GM21825 (cell line): ENCODE results near the gene KIF16B.
"Not testable (repeated sequence)": the region's sequence is repeated elsewhere in the genome, so short reads cannot be mapped to it uniquely, and the experiment has no call there.

Experiments used
- ATAC-seq: cut with Tn5 transposase; IDR thresholded peaks from one replicate; pipeline ENCODE4 v1.9.1; 2021; ENCODE audit warnings: mild to moderate bottlenecking, moderate library complexity; ENCODE audit not compliant: unreplicated experiment

KIF16B gene

DNA sequence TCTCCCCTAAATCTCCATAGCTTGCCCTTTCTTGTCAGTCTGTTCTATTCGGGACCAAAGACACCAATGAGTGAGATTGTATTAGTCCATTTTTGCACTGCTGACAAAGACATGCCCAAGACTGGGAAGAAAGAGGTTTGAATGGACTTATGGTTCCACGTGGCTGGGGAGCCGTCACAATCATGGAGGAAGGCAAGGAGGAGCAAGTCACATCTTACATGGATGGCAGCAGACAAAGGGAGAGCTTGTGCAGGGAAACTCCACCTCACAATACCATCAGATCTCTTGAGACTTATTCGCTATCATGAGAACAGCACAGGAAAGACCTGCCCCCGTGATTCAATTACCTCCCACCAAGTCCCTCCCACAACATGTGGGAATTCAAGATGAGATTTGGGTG lies 133.7 kb downstream of the KIF16B start:
- not testable (repeated sequence) for ATAC-seq

DNA sequence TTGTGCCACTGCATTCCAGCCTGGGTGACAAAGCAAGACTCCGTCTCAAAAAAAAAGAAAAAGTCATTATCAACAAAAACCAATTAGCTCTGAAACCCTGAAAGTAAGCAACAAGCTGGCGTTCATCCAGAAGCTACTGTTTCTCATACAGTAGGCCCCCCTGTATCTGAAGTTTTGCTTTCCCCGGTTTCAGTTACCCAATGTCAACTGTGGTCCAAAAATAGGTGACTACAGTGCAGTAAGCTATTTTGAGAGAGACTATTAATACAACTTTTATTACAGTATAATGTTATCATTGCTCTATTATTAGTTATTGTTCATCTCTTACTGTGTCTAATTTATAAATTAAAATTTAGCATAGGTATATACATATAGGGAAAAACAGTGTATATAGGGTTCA lies 135.1 kb downstream of the KIF16B start:
- ATAC-seq = no peak

DNA sequence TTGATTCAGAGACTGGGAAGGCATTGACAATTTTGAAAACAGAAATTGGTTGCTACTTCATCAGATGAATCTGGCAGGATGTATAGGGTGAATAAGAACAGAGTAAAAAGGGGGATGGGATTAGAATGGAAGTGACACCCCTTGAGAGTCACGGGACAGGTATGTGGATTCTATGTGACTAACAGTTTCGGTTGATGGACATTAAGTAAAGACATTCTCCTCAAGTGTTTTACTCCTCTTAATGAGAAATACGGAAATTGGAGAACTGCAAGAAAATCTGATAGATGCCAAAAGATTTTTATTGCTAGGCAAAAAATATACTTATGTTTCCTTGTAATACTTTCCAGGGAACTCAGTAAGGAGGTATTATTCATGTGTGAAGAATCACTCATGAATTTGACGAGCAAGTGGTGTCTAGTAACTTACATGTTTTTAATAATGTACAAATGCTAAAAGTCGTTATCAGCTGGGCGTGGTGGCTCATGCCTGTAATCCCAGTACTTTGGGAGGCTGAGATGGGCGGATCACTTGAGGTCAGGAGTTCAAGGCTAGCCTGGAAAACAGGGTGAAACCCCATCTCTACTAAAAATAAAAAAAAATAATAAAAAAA lies 135.8 kb downstream of the KIF16B start:
- no peak for ATAC-seq

DNA sequence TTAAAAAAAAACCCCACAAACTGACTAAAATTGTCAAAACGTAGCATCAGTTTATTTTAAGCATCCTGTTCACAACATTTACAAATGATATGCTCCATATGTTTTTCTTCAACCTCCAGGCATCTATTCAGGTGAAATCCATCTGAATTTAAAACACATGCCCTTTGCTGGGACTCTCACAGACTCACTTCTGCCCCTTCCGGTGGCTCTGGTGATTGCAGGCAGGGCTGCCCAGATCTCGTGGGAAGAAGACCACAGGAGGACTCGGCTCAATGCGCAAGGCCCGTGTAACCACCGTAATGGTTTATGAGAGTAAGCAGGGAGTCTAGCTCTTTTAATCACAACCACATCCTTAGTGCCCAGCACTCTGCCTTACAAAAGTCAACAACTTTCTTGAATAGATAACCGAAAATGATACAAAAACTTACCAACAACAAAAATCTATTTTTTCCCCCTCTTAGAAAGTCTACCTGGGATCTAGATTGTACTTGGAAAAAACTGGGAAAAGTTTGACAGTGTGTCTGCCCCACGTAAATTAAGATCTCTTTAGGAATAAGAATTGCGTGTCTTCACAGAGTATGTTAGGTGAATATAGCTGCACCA lies 139.1 kb downstream of the KIF16B start:
- ATAC-seq = no peak

DNA sequence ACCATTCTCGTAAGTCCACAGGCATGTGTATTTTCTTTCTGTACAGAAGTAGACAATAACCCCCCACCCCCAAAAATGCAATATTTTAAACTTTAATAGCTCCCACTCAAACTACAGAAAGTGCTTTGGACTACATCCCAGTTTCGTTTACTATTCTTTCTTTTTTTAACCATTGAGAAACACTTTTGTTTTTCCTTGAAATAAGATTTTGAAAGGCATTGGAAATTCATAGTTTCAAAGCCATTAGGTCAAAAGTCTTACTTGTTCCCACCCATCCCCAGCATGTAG lies 140.0 kb downstream of the KIF16B start:
- ATAC-seq = no peak

DNA sequence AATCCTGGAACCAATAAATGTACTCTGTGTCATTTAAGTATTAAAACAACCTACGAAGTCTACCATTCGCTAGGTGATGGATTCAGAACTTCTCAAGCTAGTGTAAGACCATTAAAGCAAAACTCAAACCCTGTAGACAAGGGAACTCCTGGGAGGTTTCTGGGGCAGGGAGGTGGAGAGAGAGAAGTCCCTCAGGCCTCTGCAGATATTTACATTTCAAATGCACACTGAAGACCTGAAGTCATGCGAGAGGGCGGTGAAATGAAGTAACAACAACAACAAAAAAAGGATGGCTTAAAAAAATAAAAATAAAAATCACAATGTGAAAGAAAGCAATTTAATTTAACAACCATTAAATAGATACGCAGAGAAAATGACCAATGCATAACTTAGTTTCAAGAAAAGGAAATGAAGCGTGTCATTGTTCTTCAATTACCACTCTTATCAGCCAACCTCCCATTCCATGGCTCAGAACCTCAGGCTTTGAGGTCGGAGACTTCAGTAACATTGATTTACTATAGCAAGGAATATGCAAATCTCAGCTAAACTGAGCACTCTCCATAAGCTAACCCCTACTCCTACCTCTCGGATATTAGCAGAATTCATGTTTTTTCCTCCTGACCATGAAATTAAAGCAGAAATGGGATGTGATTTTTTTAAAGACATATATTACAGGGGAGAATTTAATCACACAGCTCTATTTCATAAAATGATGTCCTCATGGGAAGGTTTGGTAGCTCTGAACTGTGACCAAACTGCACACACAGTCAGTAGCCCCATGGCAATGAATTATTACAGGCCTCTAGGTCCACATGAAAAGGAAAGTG lies 140.6 kb downstream of the KIF16B start:
- ATAC-seq = no peak

DNA sequence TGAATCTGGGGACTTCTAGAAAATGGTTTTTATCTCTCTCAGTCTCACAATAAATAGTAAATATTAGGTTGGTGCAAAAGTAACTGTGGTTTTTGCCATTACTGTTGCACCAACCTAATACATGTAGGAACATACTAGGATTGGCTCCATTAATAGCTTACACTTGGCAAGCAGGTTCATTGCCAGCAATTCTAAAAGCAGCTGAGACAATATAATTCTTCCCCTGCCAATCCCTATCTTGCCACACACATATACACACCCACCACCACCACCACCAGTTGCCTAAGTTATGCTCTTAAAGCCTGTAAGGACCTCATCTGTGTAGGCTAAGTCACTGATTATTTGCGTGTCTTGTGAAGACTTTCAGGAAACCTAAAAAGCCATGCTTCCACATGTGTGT lies 145.1 kb downstream of the KIF16B start:
- no peak for ATAC-seq

DNA sequence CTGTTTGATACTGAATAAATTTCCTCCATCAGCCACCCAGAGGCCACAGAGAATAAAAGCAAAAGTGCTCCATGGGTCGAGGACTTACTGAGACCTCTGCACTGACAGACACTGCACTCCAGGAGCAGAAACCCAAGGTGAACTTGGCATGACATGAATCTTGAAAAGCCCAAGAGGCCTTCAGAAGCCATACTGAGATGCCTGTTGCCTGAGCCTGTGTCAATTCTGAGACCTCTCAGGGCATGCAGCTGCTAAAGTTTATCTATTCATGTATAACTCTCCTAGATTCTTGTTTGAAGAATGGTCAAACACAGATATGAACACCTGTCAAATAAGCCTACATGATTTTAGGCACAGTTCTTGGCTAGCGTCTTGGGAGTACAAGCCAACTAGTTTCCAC lies 145.7 kb downstream of the KIF16B start:
- ATAC-seq = no peak

DNA sequence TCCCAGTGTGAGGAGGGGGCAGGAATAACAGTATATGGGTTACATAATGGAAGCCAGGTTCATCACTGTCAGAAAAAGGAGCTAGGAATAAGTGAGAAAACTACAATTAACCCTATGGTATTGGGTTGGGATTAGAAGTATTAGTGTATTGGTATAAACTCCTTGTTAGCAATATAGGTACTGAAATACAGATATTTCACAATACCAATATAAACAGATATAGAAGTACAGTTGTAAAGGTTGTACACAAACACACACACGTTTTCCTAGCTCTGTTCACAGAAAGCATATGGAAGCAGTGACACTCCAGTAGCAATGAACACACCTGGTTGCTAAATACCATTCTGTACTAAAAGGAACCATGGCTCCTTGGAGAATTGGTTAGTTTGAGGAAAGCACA lies 148.5 kb downstream of the KIF16B start:
- ATAC-seq = no peak

DNA sequence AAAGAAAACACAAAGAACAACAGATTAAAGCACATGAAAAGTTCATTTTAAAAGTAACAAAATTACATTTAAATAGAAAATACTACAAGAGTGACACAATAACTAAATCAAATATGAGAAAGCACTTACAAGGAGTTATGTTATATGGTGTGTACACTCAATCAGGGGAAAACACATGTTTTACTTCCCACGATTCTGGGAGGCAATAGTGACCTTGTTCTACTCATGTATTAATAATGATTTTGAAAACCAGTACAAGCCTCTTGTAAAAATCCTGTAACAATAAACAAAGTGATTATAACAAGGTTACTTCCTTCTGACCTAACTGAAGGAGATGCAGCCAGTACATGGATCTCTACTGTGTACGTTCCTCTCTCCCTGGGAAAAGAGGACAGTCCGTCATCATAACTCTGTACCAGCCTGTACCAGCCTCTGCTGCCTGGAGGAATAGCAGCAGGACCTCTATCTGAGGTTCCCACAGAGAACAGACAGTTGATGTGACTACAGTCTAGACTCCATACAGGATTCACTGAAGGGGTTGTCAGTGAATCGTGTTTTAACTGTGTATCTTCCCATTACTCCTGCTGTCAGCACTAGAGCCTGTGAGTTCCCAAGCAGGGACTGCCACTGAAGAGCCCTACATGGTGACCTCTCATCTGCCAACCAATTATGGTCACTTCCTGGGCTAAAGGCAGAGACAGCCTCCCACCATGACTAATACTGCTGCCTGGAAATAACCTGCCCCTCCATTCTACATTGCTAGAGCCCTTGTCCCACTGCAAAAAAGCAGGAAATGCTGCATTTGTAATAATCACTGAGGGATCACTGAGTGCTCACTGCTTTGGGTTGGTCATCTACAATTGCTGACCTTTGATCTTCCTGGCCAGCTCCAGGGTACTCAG lies 149.7 kb downstream of the KIF16B start:
- ATAC-seq = no peak

DNA sequence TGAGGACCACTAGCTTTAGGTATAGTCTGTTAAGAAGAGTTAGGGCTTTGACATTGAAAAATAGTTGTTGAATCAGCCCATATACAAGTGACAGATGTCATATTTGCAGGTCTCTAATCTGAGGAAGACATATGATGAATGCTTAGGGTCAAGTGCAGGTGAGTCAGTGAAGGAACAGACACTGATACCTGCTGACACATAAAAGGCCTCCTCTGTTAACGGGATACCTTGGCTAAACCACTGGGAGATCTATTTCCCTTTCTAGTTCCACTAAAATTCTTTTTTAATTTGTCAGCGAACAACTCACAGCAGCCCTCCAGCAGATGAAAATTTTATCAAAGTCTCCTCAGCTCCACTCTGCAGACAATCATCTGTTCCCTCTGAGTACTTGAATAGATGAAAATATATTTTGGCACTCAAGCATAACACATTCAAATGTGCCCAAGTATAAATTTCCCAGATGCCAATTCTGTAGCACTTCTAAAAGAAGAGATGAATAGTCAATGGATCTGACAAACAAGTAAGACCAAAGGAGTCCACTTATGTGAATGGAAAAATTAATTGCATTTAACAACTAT lies 154.0 kb downstream of the KIF16B start:
- ATAC-seq = no peak

DNA sequence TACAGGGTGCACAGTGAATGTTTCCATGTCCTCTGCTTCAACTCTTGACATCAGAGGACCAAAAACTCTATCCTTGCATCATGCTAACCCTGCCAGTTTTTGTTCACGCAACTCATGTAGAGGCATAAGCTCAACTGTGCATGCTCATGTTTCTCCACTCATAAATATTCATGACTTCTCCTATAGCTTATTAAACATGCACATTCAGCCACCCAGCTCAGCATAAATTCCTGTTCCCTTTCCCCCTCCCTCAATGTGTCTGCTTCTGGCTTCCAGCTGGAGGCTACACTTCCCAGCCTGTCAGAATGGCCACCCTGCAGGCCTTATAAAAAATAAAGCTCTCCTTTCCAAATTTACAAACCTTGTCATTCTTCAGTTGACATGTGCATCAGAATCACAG lies 154.6 kb downstream of the KIF16B start:
- no peak for ATAC-seq

DNA sequence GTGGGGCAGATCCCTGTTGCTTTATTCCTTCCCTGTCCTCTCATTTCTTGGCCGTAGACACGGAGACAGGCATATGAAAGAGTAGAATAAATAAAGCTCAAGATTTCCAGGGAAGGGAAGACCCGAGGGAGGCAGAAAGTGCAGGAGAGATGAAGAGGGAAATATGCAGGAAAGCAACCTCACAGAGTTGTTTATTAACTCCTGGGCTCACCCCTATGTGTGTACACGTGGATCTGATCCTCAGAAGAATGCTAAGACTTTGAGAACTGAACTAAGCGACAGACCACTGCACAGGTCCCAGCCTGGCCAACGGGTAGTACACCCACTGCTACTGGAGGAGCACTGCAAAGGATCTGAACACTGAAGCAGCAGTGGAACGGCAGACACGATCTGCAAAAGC lies 156.2 kb downstream of the KIF16B start:
- ATAC-seq = no peak

DNA sequence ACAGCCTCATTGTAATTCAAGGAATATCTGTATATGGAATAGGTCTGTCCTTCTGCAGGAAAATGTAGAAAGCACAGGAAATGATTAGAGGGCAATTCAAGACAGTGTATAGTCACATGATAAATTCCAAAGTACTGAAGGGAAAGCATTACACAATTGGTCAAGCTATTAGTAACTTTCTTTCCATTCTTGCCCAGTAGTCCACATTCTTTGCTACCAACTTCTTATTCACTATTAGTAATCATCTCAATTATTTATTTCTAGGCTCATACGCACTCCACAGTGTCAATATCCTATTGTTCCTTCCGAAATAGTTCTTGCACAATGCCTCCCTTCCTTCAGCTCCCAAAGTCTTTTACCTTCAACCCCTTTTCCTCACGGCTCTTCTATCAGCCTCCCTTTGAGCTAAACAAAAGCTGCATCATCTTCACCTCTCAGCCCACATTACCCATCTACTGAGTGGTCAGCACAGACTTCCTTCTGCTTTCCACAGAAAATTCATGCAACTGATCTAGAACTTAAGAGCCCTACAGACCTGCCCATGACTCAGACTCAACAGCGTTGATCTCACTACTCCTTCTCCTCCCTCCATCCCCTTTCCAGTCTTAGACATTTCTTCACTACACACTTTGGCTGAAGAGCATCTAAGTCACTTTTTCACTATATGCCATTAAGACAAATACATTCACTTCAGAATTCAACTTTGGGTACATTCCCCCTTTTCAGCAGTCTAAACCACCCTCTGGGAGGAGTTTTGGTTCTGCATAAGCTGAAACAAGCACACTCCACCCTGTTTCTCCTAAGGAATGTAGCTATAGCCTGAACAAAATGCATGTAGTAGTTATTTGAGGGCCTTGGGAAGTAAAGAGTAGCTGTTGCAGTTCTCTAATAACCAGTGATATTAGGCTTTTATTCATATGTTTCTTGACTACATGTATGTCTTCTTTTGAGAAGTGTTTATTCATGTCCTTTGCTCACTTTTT lies 157.9 kb downstream of the KIF16B start:
- no peak for ATAC-seq

DNA sequence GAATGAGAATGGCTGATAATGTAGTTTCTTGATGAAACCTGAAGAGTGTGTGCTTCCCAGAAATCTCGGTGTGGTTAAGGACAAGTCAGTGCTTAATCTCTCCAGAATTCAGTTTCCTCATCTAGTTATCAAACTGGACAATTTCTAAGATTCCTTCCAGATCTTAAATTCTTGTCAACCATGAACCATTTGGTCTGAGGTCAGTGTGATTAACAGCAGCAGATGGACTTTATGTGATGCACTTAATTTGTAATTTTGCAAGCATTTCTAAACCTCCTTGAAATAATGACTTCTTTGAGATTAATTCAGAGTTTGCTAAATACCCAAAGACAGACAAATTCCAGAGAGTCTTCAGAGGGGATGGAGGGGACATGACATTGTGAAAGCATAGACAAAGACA lies 160.3 kb downstream of the KIF16B start:
- no peak for ATAC-seq

DNA sequence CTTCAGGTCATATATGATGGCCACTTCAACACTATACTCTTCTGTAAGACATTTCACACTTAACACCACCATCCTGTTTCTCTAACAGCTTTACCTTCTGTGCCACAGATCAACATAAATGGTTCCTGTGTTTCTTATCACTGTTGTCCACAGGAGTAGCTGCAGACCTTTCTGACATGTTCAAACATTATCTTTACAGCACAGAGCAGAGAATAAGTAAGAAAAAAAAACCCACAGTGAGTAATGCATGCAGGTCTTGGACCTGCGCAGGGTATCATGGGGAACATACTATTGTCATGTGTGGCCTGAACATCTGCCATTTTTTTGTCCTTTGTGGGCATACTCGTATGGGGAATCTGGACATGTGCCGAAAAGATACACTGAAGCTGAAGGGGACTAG lies 161.9 kb downstream of the KIF16B start:
- no peak for ATAC-seq

DNA sequence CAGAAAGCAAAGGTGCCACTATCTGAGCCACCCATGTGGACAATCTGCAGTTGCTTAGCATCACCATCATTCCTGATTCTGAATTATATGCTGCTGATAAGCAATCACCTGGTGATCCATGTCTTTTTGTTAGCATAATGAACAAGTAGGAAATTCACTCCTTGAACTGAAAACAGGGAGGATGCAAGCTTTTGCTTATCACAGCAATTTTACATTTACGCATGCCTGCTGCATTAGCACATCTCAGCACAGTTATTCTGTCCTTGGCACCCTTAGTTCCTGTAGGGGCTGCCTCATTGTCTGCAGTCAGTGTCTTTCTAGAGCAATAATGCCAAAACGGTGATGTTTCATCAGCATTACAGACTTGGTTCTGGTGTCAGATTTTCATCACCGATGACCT lies 162.6 kb downstream of the KIF16B start:
- no peak for ATAC-seq

DNA sequence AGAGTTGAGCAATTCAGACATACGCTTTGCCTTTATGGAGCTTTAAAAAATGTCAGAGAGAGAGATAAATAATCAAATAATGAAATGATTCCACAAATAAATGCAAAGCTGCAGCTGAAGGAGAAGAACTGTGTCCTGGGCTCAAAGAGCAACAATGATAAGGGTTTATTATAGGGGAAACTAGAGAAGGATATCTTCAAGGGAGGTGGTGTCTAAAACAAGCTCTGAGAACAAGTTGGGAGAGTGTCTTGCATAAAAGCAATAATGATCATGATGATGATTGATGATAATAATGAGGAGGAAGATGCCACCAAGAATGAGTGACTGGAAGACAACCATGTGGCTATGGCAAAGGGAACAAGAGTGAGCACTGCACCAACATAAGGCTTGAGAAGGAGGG lies 164.3 kb downstream of the KIF16B start:
- ATAC-seq = no peak

DNA sequence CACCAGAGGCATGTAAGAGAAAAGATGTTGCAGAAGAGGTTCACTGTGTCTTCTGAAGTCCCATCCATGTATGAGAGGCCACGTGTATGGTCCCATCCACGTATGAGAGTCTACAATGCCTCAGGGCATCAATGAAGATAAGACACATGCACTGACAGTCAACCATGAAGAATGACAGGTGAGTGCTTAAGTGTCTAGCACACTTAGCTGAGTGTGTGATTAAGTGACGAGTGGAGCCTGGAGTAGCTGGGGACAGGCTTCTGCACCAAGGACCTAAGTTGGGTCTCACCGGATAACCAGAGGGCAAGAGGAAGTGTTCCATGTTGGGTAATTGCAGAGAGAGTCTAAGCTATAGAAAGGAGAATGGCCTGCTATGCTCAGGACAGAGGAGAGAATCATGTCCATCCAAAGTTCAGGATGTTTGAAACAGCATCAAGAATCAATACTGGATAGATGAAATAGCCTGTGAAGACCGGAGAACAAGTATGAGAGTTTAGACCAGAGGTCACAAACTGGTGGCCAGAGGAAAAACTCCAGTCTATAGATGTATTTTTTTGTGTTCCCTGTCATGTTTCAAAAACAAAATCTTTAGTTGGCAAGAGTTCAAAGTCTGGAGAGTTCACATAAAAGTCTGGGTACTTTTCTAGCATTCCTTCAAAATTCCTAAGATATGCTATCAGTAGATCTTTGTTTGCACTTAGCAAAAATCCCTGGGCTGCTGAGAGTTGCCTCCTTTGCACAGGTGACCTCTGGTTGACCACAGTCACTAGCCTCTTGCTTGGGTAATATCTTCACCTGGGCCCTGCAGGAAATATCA lies 165.8 kb downstream of the KIF16B start:
- no peak for ATAC-seq
